ENCODE data around the gene ADM5. TPM values are rescaled to one million over a fixed set of nuclear protein-coding genes. Genes with fewer than 3 reads are reported as not detected.
"Not testable (repeated sequence)": the region's sequence is repeated elsewhere in the genome, so short reads cannot be mapped to it uniquely, and the experiment has no call there.

The ADM5 gene
- total RNA-seq, 1 donor from 2014 or later = 10.4 TPM

DNA sequence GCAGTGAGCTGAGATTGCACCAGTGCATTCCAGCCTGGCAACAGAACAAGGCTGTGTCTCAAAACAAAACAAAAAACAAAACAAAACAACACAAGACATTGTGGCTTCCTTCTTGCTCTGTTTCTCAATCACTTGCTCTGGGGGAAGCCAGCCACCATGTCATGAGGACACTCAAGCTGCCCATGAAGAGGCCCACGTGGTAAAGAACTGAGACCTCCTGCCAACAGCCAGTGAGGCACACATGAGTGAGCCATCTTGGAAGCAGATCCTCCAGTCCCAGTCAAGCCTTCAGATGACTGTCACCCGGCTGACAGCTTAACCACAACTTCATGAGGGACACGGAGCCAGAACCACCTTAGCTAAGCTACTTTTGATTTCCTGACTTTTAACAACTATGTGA is 26.8 kb downstream of the ADM5 start:
- no peaks in the 10 kb centered on the region for H3K9me3 Mint-ChIP-seq
- H3K4me1 Mint-ChIP-seq = peaks cover 21% of the 10 kb centered on the region
- TF ChIP-seq, protein P1, sequence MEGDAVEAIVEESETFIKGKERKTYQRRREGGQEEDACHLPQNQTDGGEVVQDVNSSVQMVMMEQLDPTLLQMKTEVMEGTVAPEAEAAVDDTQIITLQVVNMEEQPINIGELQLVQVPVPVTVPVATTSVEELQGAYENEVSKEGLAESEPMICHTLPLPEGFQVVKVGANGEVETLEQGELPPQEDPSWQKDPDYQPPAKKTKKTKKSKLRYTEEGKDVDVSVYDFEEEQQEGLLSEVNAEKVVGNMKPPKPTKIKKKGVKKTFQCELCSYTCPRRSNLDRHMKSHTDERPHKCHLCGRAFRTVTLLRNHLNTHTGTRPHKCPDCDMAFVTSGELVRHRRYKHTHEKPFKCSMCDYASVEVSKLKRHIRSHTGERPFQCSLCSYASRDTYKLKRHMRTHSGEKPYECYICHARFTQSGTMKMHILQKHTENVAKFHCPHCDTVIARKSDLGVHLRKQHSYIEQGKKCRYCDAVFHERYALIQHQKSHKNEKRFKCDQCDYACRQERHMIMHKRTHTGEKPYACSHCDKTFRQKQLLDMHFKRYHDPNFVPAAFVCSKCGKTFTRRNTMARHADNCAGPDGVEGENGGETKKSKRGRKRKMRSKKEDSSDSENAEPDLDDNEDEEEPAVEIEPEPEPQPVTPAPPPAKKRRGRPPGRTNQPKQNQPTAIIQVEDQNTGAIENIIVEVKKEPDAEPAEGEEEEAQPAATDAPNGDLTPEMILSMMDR (IDR thresholded peaks at IDR 0.05; ENCODE audit: unreplicated experiment) = no peak
- no peak overlapping the region for H3K4me3 Mint-ChIP-seq
- H3K27me3 Mint-ChIP-seq (ENCODE audit: low read depth) = no peaks in the 10 kb centered on the region
- no peak overlapping the region for H3K27ac Mint-ChIP-seq
- no peak for DNase-seq (ENCODE audit: low spot score in 2 of 2, unreplicated experiment in 2 of 2)
- peaks cover 8% of the 10 kb centered on the region for H3K36me3 Mint-ChIP-seq

- H3K9me3 Mint-ChIP-seq = peaks cover 3% of the 10 kb centered on the region
- peaks cover 15% of the 10 kb centered on the region for H3K4me1 Mint-ChIP-seq
Observed at GRCh38 chr19:49718511-49718910, 29.1 kb downstream of the ADM5 start.

GRCh38 chr19:49718991-49719390 is 29.6 kb downstream of the ADM5 start:
- TF ChIP-seq, protein P1 (IDR thresholded peaks at IDR 0.05; ENCODE audit: unreplicated experiment) = no peak
- Mint-ChIP-seq H3K27ac (peak overlapping the region; percentile 53), H3K27me3 (ENCODE audit: low read depth) (no peaks in the 10 kb centered on the region), H3K9me3 (peaks cover 3% of the 10 kb centered on the region), H3K36me3 (peaks cover 2% of the 10 kb centered on the region), H3K4me3 (no peak overlapping the region), H3K4me1 (peaks cover 15% of the 10 kb centered on the region)
- no peak for DNase-seq (ENCODE audit: low spot score in 2 of 2, unreplicated experiment in 2 of 2)

More at GRCh38 chr19:49718511-49718910, 29.1 kb downstream of the ADM5 start:
- TF ChIP-seq, protein P1 (IDR thresholded peaks at IDR 0.05; ENCODE audit: unreplicated experiment) = no peak
- peak overlapping the region; percentile 72 for H3K27ac Mint-ChIP-seq
- no peaks in the 10 kb centered on the region for H3K27me3 Mint-ChIP-seq (ENCODE audit: low read depth)
- no peak for DNase-seq (ENCODE audit: low spot score in 2 of 2, unreplicated experiment in 2 of 2)
- no peak overlapping the region for H3K4me3 Mint-ChIP-seq
- H3K36me3 Mint-ChIP-seq = peaks cover 2% of the 10 kb centered on the region

GRCh38 chr19:49719420-49719819 is 30.0 kb downstream of the ADM5 start:
- Mint-ChIP-seq H3K4me1 (peaks cover 15% of the 10 kb centered on the region), H3K27ac (peak overlapping the region; percentile 12)
- DNase-seq (ENCODE audit: low spot score in 2 of 2, unreplicated experiment in 2 of 2); H3K9me3 Mint-ChIP-seq; H3K36me3 Mint-ChIP-seq; H3K4me3 Mint-ChIP-seq; H3K27me3 Mint-ChIP-seq (ENCODE audit: low read depth): not testable (repeated sequence)

- H3K27me3 Mint-ChIP-seq (ENCODE audit: low read depth) = no peaks in the 10 kb centered on the region
- H3K4me3 Mint-ChIP-seq = no peak overlapping the region
- peak overlapping the region; percentile 91 for H3K27ac Mint-ChIP-seq
- TF ChIP-seq, protein P1 (IDR thresholded peaks at IDR 0.05; ENCODE audit: unreplicated experiment) = no peak
- no peak for DNase-seq (ENCODE audit: low spot score in 2 of 2, unreplicated experiment in 2 of 2)
- peaks cover 14% of the 10 kb centered on the region for H3K4me1 Mint-ChIP-seq
- peaks cover 3% of the 10 kb centered on the region for H3K9me3 Mint-ChIP-seq
- no peaks in the 10 kb centered on the region for H3K36me3 Mint-ChIP-seq
Observed at GRCh38 chr19:49727217-49728030, 38.0 kb downstream of the ADM5 start.

DNA sequence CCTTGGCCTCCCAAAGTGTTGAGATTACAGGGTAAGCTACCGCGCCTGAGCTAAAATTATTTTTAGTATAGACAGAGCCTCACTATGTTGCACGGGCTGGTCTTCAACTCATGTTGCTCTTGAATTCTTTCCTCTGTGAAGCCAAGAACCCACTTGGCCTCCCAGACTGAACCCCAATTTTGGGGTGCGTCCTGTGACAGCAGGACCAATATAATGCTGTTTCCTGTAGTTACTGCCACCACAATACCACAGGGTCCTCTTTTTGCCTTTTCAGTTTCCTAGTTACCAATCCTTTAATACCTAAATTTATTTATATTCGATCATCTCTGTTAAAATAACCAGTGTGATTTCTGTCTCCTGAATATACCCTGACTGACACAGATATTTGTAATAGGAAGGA is 40.8 kb downstream of the ADM5 start:
- TF ChIP-seq, protein P1 (IDR thresholded peaks at IDR 0.05; ENCODE audit: unreplicated experiment) = no peak
- no peak for DNase-seq (ENCODE audit: low spot score in 2 of 2, unreplicated experiment in 2 of 2)
- no peak overlapping the region for H3K4me3 Mint-ChIP-seq
- H3K9me3 Mint-ChIP-seq = no peaks in the 10 kb centered on the region
- no peak overlapping the region for H3K27ac Mint-ChIP-seq
- no peaks in the 10 kb centered on the region for H3K36me3 Mint-ChIP-seq
- H3K4me1 Mint-ChIP-seq = peaks cover 14% of the 10 kb centered on the region
- no peaks in the 10 kb centered on the region for H3K27me3 Mint-ChIP-seq (ENCODE audit: low read depth)
